Activated naive CD4-positive, alpha-beta T cell treated with Interleukin-2 at 50 U/mL for 16 hours (primary cell): Measurements from ENCODE around the gene STK32C.

Experiments used
- DNase-seq: peaks from one replicate; pipeline ENCODE4 v3.0.0-alpha.2; 2020

The STK32C gene

GRCh38 chr10:132178672-132179545 lies 128.8 kb downstream of the STK32C start:
- no peak for DNase-seq

- no peak for DNase-seq
These were observed 129.7 kb downstream of the STK32C start for GRCh38 chr10:132178046-132178445.

GRCh38 chr10:132176623-132177500 lies 130.9 kb downstream of the STK32C start:
- no peak for DNase-seq

- DNase-seq: no peak
These were observed 131.7 kb downstream of the STK32C start for GRCh38 chr10:132175907-132176581.

- no peak for DNase-seq
These were observed 132.3 kb downstream of the STK32C start for GRCh38 chr10:132175408-132175807.

- DNase-seq: no peak
These were observed 133.5 kb downstream of the STK32C start for GRCh38 chr10:132174237-132174636.

- no peak for DNase-seq
These were observed 134.6 kb downstream of the STK32C start for GRCh38 chr10:132173185-132173584.

GRCh38 chr10:132172091-132173066 lies 135.4 kb downstream of the STK32C start:
- no peak for DNase-seq

- no peak for DNase-seq
These were observed 137.0 kb downstream of the STK32C start for GRCh38 chr10:132170561-132171361.

- no peak for DNase-seq
These were observed 137.8 kb downstream of the STK32C start for GRCh38 chr10:132169766-132170560.

GRCh38 chr10:132169031-132169765 lies 138.6 kb downstream of the STK32C start:
- DNase-seq: no peak

- DNase-seq: no peak
These were observed 139.1 kb downstream of the STK32C start for GRCh38 chr10:132168571-132169030.

- DNase-seq: no peak
These were observed 139.8 kb downstream of the STK32C start for GRCh38 chr10:132167976-132168375.

- DNase-seq: no peak
These were observed 140.6 kb downstream of the STK32C start for GRCh38 chr10:132167041-132167674.

- no peak for DNase-seq
These were observed 141.4 kb downstream of the STK32C start for GRCh38 chr10:132166216-132166950.

GRCh38 chr10:132165416-132165980 lies 142.3 kb downstream of the STK32C start:
- no peak for DNase-seq

- DNase-seq: no peak
These were observed 142.9 kb downstream of the STK32C start for GRCh38 chr10:132164761-132165278.
